HCT116 (cell line): ENCODE results near the gene HSPA12A.

Source experiments
- CEBPB ChIP-seq: IDR thresholded peaks from 2 replicates; pipeline ENCODE4 v1.6.1; 2012; ENCODE audit warnings: low read depth
- CTCF ChIP-seq, 3 experiments: fragments of 200-600 bp in 1 of 3; sonication (generic) in 1 of 3; IDR thresholded peaks in 2 of 3; conservative IDR thresholded peaks in 1 of 3; 2 replicates each; pipeline ENCODE4 v1.5.1; 2012 to 2017; ENCODE audit warnings: low read depth in 2 of 3, low read length in 2 of 3, antibody characterized with exemption in 1 of 3, borderline replicate concordance in 1 of 3, control low read depth in 1 of 3, mild to moderate bottlenecking in 1 of 3, mixed read lengths in 1 of 3, mixed run types in 1 of 3, moderate library complexity in 1 of 3; ENCODE audit not compliant: insufficient read depth in 1 of 3
- ELF1 ChIP-seq: IDR thresholded peaks from 2 replicates; pipeline ENCODE4 v1.6.1; 2012; ENCODE audit warnings: low read depth, borderline replicate concordance
- EZH2 ChIP-seq: fragments of 200-600 bp; sonication (generic); IDR thresholded peaks from 2 replicates; pipeline ENCODE4 v1.6.1; 2017; ENCODE audit warnings: antibody characterized with exemption, mixed run types
- EZH2phosphoT487 ChIP-seq: fragments of 200-600 bp; IDR thresholded peaks from 2 replicates; pipeline ENCODE4 v1.6.1; 2018; ENCODE audit warnings: antibody characterized with exemption, borderline replicate concordance
- JUND ChIP-seq: IDR thresholded peaks from 2 replicates; pipeline ENCODE4 v1.6.1; 2012
- POLR2A ChIP-seq: IDR thresholded peaks from 2 replicates; pipeline ENCODE4 v1.7.0; 2011; ENCODE audit warnings: borderline replicate concordance; ENCODE audit not compliant: insufficient read depth, insufficient read length; ENCODE audit errors: extremely low read depth
- POLR2AphosphoS5 ChIP-seq: IDR thresholded peaks from 2 replicates; pipeline ENCODE4 v1.6.1; 2011; ENCODE audit warnings: mild to moderate bottlenecking, low read depth, low read length, moderate library complexity
- RAD21 ChIP-seq: IDR thresholded peaks from 2 replicates; pipeline ENCODE4 v1.6.1; 2012; ENCODE audit warnings: low read depth, mild to moderate bottlenecking
- SRF ChIP-seq: IDR thresholded peaks from 2 replicates; pipeline ENCODE4 v1.6.1; 2012; ENCODE audit warnings: low read depth
- ZNF274 ChIP-seq: fragments of 200-500 bp; sonication (Bioruptor generic); IDR thresholded peaks from 2 replicates; pipeline ENCODE4 v1.6.1; 2014; ENCODE audit warnings: mild to moderate bottlenecking, low read depth, low read length, inconsistent platforms
- TF ChIP-seq, protein P1 (sequence below): IDR thresholded peaks from 2 replicates; pipeline ENCODE4 v1.6.1; 2012
- TF ChIP-seq, protein P2 (sequence below): IDR thresholded peaks from 2 replicates; pipeline ENCODE4 v1.6.1; 2011; ENCODE audit warnings: mild to moderate bottlenecking, low read length, moderate library complexity; ENCODE audit not compliant: insufficient replicate concordance; ENCODE audit errors: extremely low read depth
- TF ChIP-seq, protein P3 (sequence below): IDR thresholded peaks from 2 replicates; pipeline ENCODE4 v1.6.1; 2012; ENCODE audit warnings: low read depth

GRCh38 chr10:116729243-116729642, 13.1 kb downstream of the HSPA12A start:
- TF ChIP-seq, protein P1, sequence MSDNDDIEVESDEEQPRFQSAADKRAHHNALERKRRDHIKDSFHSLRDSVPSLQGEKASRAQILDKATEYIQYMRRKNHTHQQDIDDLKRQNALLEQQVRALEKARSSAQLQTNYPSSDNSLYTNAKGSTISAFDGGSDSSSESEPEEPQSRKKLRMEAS: no peak
- TF ChIP-seq EZH2phosphoT487 (no peak), EZH2 (no peak), CTCF (IDR thresholded peaks at IDR 0.05 in 2 of 3, conservative IDR thresholded peaks at IDR 0.05 in 1 of 3; ENCODE audit: borderline replicate concordance in 1 of 3, insufficient read depth in 1 of 3, low read depth in 2 of 3, low read length in 2 of 3) (no peak), RAD21 (no peak), POLR2AphosphoS5 (no peak), SRF (no peak), ELF1 (no peak), JUND (no peak), POLR2A (no peak), CEBPB (no peak), ZNF274 (no peak)
- TF ChIP-seq, protein P2, sequence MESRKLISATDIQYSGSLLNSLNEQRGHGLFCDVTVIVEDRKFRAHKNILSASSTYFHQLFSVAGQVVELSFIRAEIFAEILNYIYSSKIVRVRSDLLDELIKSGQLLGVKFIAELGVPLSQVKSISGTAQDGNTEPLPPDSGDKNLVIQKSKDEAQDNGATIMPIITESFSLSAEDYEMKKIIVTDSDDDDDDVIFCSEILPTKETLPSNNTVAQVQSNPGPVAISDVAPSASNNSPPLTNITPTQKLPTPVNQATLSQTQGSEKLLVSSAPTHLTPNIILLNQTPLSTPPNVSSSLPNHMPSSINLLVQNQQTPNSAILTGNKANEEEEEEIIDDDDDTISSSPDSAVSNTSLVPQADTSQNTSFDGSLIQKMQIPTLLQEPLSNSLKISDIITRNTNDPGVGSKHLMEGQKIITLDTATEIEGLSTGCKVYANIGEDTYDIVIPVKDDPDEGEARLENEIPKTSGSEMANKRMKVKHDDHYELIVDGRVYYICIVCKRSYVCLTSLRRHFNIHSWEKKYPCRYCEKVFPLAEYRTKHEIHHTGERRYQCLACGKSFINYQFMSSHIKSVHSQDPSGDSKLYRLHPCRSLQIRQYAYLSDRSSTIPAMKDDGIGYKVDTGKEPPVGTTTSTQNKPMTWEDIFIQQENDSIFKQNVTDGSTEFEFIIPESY: no peak
- TF ChIP-seq, protein P3, sequence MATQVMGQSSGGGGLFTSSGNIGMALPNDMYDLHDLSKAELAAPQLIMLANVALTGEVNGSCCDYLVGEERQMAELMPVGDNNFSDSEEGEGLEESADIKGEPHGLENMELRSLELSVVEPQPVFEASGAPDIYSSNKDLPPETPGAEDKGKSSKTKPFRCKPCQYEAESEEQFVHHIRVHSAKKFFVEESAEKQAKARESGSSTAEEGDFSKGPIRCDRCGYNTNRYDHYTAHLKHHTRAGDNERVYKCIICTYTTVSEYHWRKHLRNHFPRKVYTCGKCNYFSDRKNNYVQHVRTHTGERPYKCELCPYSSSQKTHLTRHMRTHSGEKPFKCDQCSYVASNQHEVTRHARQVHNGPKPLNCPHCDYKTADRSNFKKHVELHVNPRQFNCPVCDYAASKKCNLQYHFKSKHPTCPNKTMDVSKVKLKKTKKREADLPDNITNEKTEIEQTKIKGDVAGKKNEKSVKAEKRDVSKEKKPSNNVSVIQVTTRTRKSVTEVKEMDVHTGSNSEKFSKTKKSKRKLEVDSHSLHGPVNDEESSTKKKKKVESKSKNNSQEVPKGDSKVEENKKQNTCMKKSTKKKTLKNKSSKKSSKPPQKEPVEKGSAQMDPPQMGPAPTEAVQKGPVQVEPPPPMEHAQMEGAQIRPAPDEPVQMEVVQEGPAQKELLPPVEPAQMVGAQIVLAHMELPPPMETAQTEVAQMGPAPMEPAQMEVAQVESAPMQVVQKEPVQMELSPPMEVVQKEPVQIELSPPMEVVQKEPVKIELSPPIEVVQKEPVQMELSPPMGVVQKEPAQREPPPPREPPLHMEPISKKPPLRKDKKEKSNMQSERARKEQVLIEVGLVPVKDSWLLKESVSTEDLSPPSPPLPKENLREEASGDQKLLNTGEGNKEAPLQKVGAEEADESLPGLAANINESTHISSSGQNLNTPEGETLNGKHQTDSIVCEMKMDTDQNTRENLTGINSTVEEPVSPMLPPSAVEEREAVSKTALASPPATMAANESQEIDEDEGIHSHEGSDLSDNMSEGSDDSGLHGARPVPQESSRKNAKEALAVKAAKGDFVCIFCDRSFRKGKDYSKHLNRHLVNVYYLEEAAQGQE: no peak
